ENCODE data around the gene CLDN4. TPM values are rescaled to one million over a fixed set of nuclear protein-coding genes. Genes with fewer than 3 reads are reported as not detected.

Gene CLDN4
- total and polyA plus RNA-seq, 9 of the 15 experiments (the other 6 are each of a cell fraction or from before 2014, with no cell fraction given): 0.05 to 0.60 (median 0.06) TPM; not detected in 3

DNA sequence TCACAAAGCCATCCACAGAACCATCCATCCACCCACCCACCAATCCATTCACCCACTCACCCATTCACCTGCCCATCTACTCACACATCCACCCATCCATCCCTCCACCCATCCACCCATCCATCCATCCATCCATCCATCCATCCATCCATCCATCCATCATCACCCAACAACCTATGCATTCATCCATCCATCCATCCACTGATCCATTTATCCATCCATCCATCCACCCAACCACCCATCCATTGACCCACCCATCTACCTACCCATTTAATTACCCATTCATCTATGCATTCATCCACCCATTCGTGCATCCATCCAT, 35.6 kb downstream of the CLDN4 start (continued):
- TF ChIP-seq, protein P1, sequence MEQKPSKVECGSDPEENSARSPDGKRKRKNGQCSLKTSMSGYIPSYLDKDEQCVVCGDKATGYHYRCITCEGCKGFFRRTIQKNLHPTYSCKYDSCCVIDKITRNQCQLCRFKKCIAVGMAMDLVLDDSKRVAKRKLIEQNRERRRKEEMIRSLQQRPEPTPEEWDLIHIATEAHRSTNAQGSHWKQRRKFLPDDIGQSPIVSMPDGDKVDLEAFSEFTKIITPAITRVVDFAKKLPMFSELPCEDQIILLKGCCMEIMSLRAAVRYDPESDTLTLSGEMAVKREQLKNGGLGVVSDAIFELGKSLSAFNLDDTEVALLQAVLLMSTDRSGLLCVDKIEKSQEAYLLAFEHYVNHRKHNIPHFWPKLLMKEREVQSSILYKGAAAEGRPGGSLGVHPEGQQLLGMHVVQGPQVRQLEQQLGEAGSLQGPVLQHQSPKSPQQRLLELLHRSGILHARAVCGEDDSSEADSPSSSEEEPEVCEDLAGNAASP (IDR thresholded peaks at IDR 0.05): no peak
- TF ChIP-seq CC2D1A (IDR thresholded peaks at IDR 0.05) (0 out of 2 replicates have a peak, but pooled peaks have one; percentile 75), ZBTB26 (CRISPR knock-in tag; IDR thresholded peaks at IDR 0.05) (peak; percentile 84; the same call in 1 of the 2 replicates), ELF4 (CRISPR knock-in tag; IDR thresholded peaks at IDR 0.05) (peak; percentile 83), TSC22D4 (tag; IDR thresholded peaks at IDR 0.05) (peak; percentile 70; the same call in 1 of the 2 replicates), DPF2 (IDR thresholded peaks at IDR 0.05) (no peak), MLLT1 (IDR thresholded peaks at IDR 0.05) (0 out of 4 replicates have a peak, but pooled peaks of 1 of the 2 experiments have one; percentile 35), CHD1 (IDR thresholded peaks at IDR 0.05; ENCODE audit: low read length) (no peak), KDM1A (IDR thresholded peaks at IDR 0.05) (peak; percentile 43; a peak in 1 of 4 replicates), ZNF121 (CRISPR knock-in tag; conservative IDR thresholded peaks at IDR 0.05) (no peak), HDAC1 (IDR thresholded peaks at IDR 0.05) (peak in 1 of 2 experiments; percentile 66; a peak in 2 of 4 replicates), SMC3 (conservative IDR thresholded peaks at IDR 0.05; ENCODE audit: insufficient read depth, low read depth, low read length) (no peak), YBX1 (IDR thresholded peaks at IDR 0.05) (peak; percentile 24; the same call in 1 of the 2 replicates), TCF3 (CRISPR knock-in tag; IDR thresholded peaks at IDR 0.05) (no peak), EHMT2 (IDR thresholded peaks at IDR 0.05) (peak; percentile 86), ZNF785 (CRISPR knock-in tag; IDR thresholded peaks at IDR 0.05) (no peak), MCM7 (IDR thresholded peaks at IDR 0.05) (no peak), MTA1 (IDR thresholded peaks at IDR 0.05; ENCODE audit: borderline replicate concordance) (0 out of 2 replicates have a peak, but pooled peaks have one; percentile 26), MYC (IDR thresholded peaks at IDR 0.05; ENCODE audit: low read depth, low read length) (no peak), MYC (CRISPR knock-in tag; IDR thresholded peaks at IDR 0.05; ENCODE audit: borderline replicate concordance, low read depth) (no peak), MYBL2 (IDR thresholded peaks at IDR 0.05; ENCODE audit: low read depth) (peak; percentile 7; the same call in 1 of the 2 replicates), MYBL2 (CRISPR knock-in tag; IDR thresholded peaks at IDR 0.05; ENCODE audit: borderline replicate concordance) (no peak), CTBP1 (IDR thresholded peaks at IDR 0.05; ENCODE audit: borderline replicate concordance) (no peak)
- TF ChIP-seq, protein P2, sequence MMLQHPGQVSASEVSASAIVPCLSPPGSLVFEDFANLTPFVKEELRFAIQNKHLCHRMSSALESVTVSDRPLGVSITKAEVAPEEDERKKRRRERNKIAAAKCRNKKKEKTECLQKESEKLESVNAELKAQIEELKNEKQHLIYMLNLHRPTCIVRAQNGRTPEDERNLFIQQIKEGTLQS (IDR thresholded peaks at IDR 0.05): no peak
- TF ChIP-seq, protein P2 (CRISPR knock-in tag; conservative IDR thresholded peaks at IDR 0.05): no peak

Data from K562 (cell line).